Naive thymus-derived CD8-positive, alpha-beta T cell (primary cell): ENCODE data around the gene IL20RB. TPM values are rescaled to one million over a fixed set of nuclear protein-coding genes. Genes with fewer than 3 reads are reported as not detected.

Experiments used
- ATAC-seq, 2 donors: fragments of 150-1000 bp; cut with Tn5 transposase in 1 of 2; sonication (Bioruptor Pico), chemical (Tn5 transposase) in 1 of 2; 1 replicate in 1 of 2; 2 replicates in 1 of 2; pipeline ENCODE4 v1.10.0; 2021; ENCODE audit warnings: mild to moderate bottlenecking in 2 of 2, moderate library complexity in 2 of 2
- POLR2A ChIA-PET: fragments of 350-600 bp; sonication (Branson Sonifier 250); formaldehyde crosslinking; loops from one replicate; lab custom pipeline; 2021; ENCODE audit warnings: antibody characterized with exemption; lab: Charles Lee
- DNase-seq, 10 donors: peaks; one replicate each; pipeline versions ENCODE4 v3.0.0 to v3.0.0-alpha.2; 2020 to 2022
- H3K27ac Mint-ChIP-seq, 10 donors: one replicate each; pipeline ENCODE4 v1.8.0; 2020 to 2022; ENCODE audit warnings: mild to moderate bottlenecking in 10 of 10, mixed read lengths in 10 of 10, moderate library complexity in 4 of 10, inconsistent platforms in 1 of 10
- H3K27me3 Mint-ChIP-seq, 5 donors: one replicate each; pipeline ENCODE4 v1.8.0; 2021 to 2022; ENCODE audit warnings: mixed read lengths in 5 of 5
- H3K36me3 Mint-ChIP-seq, 3 donors: one replicate each; pipeline ENCODE4 v1.8.0; 2020 to 2022; ENCODE audit warnings: mixed read lengths in 3 of 3, mild to moderate bottlenecking in 2 of 3, inconsistent platforms in 1 of 3
- H3K4me1 Mint-ChIP-seq, 4 donors: one replicate each; pipeline ENCODE4 v1.8.0; 2021 to 2022; ENCODE audit warnings: mixed read lengths in 4 of 4
- H3K4me3 Mint-ChIP-seq, 10 donors: one replicate each; pipeline ENCODE4 v1.8.0; 2020 to 2022; ENCODE audit warnings: mild to moderate bottlenecking in 10 of 10, mixed read lengths in 10 of 10, moderate library complexity in 6 of 10, inconsistent platforms in 1 of 10
- H3K9me3 Mint-ChIP-seq, 9 donors: one replicate each; pipeline ENCODE4 v1.8.0; 2020 to 2022; ENCODE audit warnings: mixed read lengths in 9 of 9, mild to moderate bottlenecking in 3 of 9, inconsistent platforms in 1 of 9, moderate library complexity in 1 of 9
- polyA plus RNA-seq, 3 donors: library from polyadenylated mRNA; unstranded; fragments of 300-500 nt; fragmentation: Illumina TruSeq; gene quantifications; one replicate each; pipeline ENCODE4 v1.2.3, GENCODE V29; 2021
- total RNA-seq, 8 experiments: library from RNA in 2 of 8; stranded (reverse) in 2 of 8; gene quantifications; one replicate each; pipeline ENCODE4 v1.2.3 and lab custom pipeline; 2021 to 2026

The IL20RB gene
- total and polyA plus RNA-seq, 5 experiments from 2014 or later = 0.68 to 3.9 (median 3.6) TPM; not detected in 2

DNA sequence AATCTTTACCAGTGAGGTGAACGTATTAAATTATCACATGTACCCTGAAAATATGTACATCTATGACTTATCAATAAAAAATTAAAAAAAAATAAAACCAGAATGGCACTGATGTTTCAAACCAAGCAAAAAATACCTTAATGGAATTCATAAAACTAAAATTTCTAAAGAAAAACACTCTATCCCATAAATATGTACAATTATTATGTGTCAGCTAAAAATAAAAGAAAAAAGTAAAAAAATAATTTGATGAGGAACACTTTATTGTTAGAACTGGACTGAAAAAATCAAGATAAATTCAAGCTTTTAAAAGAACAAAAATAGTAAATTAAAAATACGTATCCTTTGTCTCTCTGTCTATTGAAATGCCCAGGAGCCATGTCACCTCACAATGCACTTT lies 63.1 kb downstream of the IL20RB start:
- H3K4me3 Mint-ChIP-seq = no peak overlapping the region
- POLR2A ChIA-PET = no interaction called here

DNA sequence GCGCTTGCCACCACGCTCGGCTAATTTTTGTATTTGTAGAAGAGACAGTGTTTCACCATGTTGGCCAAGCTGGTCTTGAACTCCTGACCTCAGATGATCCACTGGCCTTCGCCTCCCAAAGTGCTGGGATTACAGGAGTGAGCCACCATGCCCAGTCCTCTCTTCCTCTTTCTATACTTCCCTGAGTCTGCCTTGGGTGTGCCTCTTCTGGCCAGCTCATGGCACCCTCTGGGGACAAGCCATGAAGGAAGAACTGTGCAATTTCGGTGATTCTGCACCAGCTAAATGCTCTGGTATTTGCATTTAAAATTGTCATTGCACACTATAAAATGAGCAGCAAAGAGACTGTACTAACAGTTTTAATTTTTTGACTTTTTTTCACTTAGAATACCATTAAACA lies 66.6 kb downstream of the IL20RB start:
- Mint-ChIP-seq H3K27me3 (peaks cover 2 to 24% (median 5%) of the 10 kb centered on the region in 5 donors), H3K4me1 (peaks cover 0 to 3% (median 0%) of the 10 kb centered on the region in 4 donors), H3K27ac (no peak overlapping the region), H3K4me3 (no peak overlapping the region), H3K9me3 (no peaks in the 10 kb centered on the region), H3K36me3 (no peaks in the 10 kb centered on the region)
- POLR2A ChIA-PET = no interaction called here
- ATAC-seq (no peak), DNase-seq (no peak)

More for the DNA sequence above, 63.1 kb downstream of the IL20RB start:
- Mint-ChIP-seq H3K27me3 (peaks cover 2 to 24% (median 5%) of the 10 kb centered on the region in 5 donors), H3K4me1 (peaks cover 0 to 3% (median 0%) of the 10 kb centered on the region in 4 donors), H3K36me3 (no peaks in the 10 kb centered on the region), H3K9me3 (no peaks in the 10 kb centered on the region), H3K27ac (no peak overlapping the region)
- no peak for DNase-seq
- ATAC-seq = no peak

DNA sequence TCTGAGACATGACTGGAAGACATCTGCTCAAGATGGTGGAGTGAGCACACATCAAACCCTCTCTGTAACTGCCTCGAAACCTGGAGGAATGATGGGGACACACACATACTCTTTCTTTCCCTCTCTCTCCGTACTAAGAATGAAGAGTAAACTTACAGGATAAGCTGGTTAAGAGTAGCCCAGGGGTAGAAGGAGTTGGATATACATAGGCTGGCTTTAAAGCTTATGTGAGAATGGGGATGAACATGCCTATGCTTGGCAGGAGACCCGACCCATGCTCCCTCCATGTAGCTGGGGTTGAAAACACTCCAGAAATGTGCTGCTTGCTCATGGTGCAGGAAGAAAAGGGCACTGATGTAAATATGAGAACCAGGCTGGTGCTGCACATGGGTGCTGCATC lies 68.9 kb downstream of the IL20RB start:
- POLR2A ChIA-PET = no interaction called here
- no peak overlapping the region for H3K4me3 Mint-ChIP-seq
- H3K27ac Mint-ChIP-seq = no peak overlapping the region
- peaks cover 0 to 3% (median 0%) of the 10 kb centered on the region in 4 donors for H3K4me1 Mint-ChIP-seq
- H3K36me3 Mint-ChIP-seq = no peaks in the 10 kb centered on the region
- no peak for DNase-seq
- no peaks in the 10 kb centered on the region for H3K9me3 Mint-ChIP-seq
- no peak for ATAC-seq
- peaks cover 3 to 21% (median 9%) of the 10 kb centered on the region in 5 donors for H3K27me3 Mint-ChIP-seq

DNA sequence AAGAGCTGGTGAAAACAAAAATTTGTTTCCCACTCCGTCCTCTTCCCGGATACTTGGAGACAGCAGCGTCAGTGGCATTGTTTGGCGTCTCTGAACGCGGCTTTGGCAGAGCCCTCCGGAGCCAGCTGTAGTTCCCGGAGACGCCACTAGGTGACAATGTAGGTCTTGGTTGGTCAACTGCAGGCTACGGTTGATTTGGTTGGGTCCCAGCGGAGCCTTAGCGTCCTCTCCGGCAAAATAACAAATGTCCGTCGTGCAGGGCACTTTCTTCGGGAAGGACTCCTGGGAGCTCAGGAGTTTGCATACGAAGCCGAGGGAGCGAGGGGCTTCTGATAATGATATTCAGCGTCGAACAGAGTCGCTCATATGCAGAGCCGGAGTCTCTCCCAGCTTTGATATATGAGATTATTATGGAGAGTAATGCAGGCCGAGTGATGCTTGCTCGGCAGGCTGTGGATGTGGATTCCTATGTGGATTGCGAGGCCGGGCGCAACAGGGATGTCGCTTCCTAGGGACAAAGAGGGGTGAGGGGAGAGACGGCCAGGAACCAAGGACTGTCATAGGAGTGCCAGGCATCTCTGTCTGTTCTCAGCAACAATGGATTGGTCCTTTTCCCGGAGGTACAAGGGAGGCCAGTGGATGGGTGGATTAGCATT lies 74.8 kb downstream of the IL20RB start:
- ATAC-seq = peak; percentile 68 to 82
- H3K27ac Mint-ChIP-seq = peak overlapping the region in 2 of 10 donors; percentile 4 to 51
- H3K9me3 Mint-ChIP-seq = no peaks in the 10 kb centered on the region
- peaks cover 6 to 10% (median 9%) of the 10 kb centered on the region in 4 donors for H3K4me1 Mint-ChIP-seq
- POLR2A ChIA-PET = no interaction called here
- DNase-seq = peak; percentile 51 to 85 (median 64)
- peak overlapping the region; percentile 60 to 84 (median 79) for H3K4me3 Mint-ChIP-seq
- peaks cover 12 to 28% (median 23%) of the 10 kb centered on the region in 5 donors for H3K27me3 Mint-ChIP-seq
- no peaks in the 10 kb centered on the region for H3K36me3 Mint-ChIP-seq

DNA sequence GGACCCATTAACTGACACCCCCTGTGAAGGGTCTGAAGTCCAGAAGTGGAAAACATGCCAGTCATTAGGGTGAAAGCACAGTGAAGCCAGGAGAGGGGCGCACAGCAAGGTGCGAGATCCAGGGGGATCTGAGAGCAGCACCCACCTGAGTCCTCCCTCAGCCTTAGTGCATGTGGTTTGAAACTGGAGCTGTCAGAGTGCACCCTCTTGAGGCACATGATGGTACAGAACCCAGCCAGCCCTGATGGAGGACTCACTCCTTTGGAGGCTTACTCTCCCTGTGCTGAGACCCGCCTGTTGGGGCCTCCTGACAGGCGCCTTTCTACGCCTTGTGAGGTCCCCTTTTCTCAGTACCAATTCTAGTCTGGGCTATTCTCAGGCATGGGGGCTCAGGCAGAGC lies 77.8 kb downstream of the IL20RB start:
- H3K36me3 Mint-ChIP-seq = no peaks in the 10 kb centered on the region
- peaks cover 10 to 26% (median 18%) of the 10 kb centered on the region in 5 donors for H3K27me3 Mint-ChIP-seq
- no peak for DNase-seq
- peaks cover 6 to 10% (median 9%) of the 10 kb centered on the region in 4 donors for H3K4me1 Mint-ChIP-seq
- ATAC-seq = no peak
- POLR2A ChIA-PET = no interaction called here
- H3K27ac Mint-ChIP-seq = no peak overlapping the region
- no peak overlapping the region for H3K4me3 Mint-ChIP-seq
- no peaks in the 10 kb centered on the region for H3K9me3 Mint-ChIP-seq

DNA sequence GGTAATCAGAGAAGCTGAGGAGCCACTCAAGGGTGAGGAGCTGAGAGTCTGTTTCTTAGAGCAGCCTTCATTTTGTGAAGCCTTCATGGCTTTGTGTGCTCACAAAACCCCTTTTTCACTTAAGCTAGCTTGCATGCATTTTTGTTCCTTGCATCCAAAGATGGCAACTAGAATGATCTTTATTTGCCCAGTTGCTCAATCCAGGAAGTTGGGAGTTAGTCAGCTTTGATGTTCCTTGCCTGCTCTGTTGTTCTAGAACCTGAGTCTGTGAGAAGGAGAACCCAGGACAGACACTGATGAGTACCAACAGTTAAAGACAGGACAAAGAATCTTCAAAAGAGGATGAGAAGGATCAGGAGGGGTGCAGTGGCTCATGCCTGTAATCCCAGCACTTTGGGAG lies 81.8 kb downstream of the IL20RB start:
- Mint-ChIP-seq H3K4me1 (no peaks in the 10 kb centered on the region), H3K9me3 (no peaks in the 10 kb centered on the region), H3K27me3 (peaks cover 0 to 8% (median 6%) of the 10 kb centered on the region in 5 donors), H3K4me3 (no peak overlapping the region), H3K36me3 (no peaks in the 10 kb centered on the region), H3K27ac (no peak overlapping the region)
- DNase-seq = no peak
- POLR2A ChIA-PET = no interaction called here
- no peak for ATAC-seq

DNA sequence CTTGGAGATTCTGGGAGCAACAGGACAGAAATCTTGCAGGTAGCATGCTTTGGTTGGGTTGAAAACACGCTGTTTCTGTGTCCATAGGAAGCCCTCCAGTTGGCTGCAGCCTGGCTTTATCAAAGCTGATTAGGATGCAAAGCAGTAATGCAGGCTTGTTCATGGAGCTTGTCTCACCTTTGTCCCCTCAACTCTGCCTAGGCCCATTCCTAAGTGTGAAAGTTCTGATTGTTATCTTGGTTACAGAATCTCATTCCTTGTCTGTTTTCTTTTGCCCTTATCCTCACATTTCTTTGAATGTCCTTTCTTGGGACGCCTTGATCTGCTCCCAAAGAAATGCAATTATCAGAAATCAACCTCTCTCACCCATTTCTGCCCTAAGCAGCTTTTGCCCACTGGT lies 83.5 kb downstream of the IL20RB start:
- Mint-ChIP-seq H3K9me3 (no peaks in the 10 kb centered on the region), H3K36me3 (no peaks in the 10 kb centered on the region), H3K27ac (no peak overlapping the region), H3K27me3 (peaks cover 0 to 16% (median 5%) of the 10 kb centered on the region in 5 donors), H3K4me3 (no peak overlapping the region), H3K4me1 (no peaks in the 10 kb centered on the region)
- ATAC-seq (no peak), DNase-seq (no peak)
- POLR2A ChIA-PET = no interaction called here

DNA sequence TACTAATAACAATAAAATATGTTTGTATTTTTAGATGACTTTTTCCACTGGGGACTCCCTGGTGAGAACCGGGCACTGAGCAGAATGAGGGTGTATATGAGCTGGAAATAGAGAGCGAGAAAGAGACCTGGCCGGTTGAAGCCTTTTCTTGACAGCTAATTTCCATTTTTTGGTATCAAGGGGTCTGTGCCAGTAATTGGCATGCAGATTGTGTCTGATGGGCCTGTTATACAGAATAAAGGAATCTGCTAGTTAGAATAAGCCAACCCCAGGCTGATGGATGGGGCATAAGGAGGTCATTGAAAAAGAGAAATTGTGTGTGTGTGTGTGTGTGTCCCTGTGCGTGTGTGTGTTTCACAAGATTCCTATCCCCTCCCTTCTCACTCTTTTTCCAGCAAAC lies 83.9 kb downstream of the IL20RB start:
- Mint-ChIP-seq H3K27me3 (peaks cover 0 to 20% (median 5%) of the 10 kb centered on the region in 5 donors), H3K9me3 (no peaks in the 10 kb centered on the region), H3K4me1 (no peaks in the 10 kb centered on the region), H3K36me3 (no peaks in the 10 kb centered on the region), H3K27ac (no peak overlapping the region), H3K4me3 (no peak overlapping the region)
- DNase-seq (no peak), ATAC-seq (no peak)
- POLR2A ChIA-PET = no interaction called here

DNA sequence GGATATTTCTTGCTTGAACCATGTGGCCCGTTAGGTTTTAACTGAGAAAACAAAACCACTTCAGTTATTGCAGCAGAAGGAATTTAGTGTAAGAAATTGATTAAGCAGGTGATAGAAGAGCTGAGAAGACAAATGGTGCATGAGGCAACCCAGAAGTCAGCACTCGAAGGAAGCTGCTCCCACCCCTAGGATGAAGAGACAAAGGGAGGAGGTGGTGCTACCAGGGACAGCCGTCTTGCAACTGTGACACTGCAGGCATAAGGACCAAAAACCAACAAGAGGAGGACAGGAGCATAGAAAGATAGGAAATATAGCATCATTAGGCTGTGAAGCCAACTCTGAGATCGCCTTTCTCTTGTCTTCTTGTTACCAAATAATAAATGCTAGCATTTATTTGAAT lies 89.0 kb downstream of the IL20RB start:
- no peak overlapping the region for H3K27ac Mint-ChIP-seq
- ATAC-seq = no peak
- no peaks in the 10 kb centered on the region for H3K4me1 Mint-ChIP-seq
- H3K27me3 Mint-ChIP-seq = peaks cover 1 to 29% (median 12%) of the 10 kb centered on the region in 5 donors
- no peak for DNase-seq
- H3K9me3 Mint-ChIP-seq = peaks cover 0 to 2% (median 0%) of the 10 kb centered on the region in 9 donors
- H3K4me3 Mint-ChIP-seq = no peak overlapping the region
- POLR2A ChIA-PET = no interaction called here
- no peaks in the 10 kb centered on the region for H3K36me3 Mint-ChIP-seq

DNA sequence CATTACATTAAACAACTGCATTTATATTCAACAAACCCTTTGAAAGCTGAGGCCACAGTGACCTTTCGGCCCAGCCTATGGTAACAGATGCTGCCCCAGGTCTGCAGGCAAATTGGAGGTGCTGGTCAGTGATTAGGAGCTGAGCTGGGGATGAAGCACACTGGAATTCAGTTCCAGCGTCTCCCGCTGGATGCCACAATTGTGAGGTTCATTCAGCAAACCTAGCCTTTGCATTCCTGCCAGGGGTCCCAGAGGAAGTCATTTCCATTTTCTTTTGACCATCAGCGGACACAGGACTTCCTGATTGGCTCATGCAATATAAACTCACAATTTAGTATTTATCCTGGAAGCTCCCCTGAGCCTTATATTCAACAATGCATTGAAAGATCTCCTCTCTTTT lies 89.5 kb downstream of the IL20RB start:
- POLR2A ChIA-PET = no interaction called here
- H3K4me1 Mint-ChIP-seq = no peaks in the 10 kb centered on the region

DNA sequence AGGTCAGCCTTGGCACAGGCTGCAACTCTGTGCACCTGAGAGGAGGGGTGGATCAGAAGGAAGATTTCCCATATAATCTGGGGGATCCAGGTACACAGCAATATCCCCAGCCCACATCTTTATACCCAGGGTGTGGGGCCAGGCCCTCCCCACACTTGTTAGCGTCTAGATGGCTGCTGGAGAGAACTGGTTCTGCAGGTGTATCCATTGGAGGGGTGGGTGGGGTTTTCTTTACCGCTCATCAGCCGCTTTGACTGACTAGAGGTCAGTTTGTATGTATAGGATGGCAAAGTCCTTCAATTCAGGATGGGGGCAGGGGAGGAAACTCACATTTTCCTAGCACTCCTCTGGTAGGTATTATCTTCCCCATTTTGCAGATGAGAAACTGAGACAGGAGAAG lies 92.5 kb downstream of the IL20RB start:
- Mint-ChIP-seq H3K27ac (no peak overlapping the region), H3K27me3 (peaks cover 3 to 19% (median 8%) of the 10 kb centered on the region in 5 donors), H3K9me3 (peaks cover 0 to 2% (median 0%) of the 10 kb centered on the region in 9 donors), H3K4me3 (no peak overlapping the region), H3K4me1 (no peaks in the 10 kb centered on the region), H3K36me3 (no peaks in the 10 kb centered on the region)
- POLR2A ChIA-PET = no interaction called here
- no peak for ATAC-seq
- no peak for DNase-seq

More for the DNA sequence above, 89.5 kb downstream of the IL20RB start:
- no peak for DNase-seq
- no peak overlapping the region for H3K27ac Mint-ChIP-seq
- H3K9me3 Mint-ChIP-seq = peaks cover 0 to 2% (median 0%) of the 10 kb centered on the region in 9 donors
- H3K27me3 Mint-ChIP-seq = peaks cover 2 to 29% (median 12%) of the 10 kb centered on the region in 5 donors
- H3K4me3 Mint-ChIP-seq = no peak overlapping the region
- ATAC-seq = no peak
- no peaks in the 10 kb centered on the region for H3K36me3 Mint-ChIP-seq

DNA sequence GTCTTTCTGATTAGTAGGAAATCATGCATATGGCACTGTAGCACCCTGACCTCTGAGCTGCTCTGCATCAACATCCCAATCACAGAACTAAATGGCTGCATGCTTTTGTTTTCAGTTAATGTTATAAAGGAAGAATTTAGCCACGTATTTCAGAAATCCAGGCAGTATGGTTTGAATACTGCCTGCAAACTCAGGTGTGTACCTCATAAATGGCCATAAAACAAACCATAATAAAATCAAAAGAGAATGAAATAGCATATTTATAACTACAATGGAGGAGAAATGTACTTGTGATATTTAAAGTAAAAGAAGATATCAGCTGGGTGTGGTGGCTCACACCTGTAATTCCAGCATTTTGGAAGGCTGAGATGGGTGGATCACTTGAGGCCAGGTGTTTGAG lies 94.5 kb downstream of the IL20RB start:
- no peak for DNase-seq
- no peak for ATAC-seq
- POLR2A ChIA-PET = no interaction called here
- no peak overlapping the region for H3K4me3 Mint-ChIP-seq
- H3K4me1 Mint-ChIP-seq = no peaks in the 10 kb centered on the region
- no peak overlapping the region for H3K27ac Mint-ChIP-seq
- peaks cover 6 to 20% (median 12%) of the 10 kb centered on the region in 5 donors for H3K27me3 Mint-ChIP-seq
- no peaks in the 10 kb centered on the region for H3K36me3 Mint-ChIP-seq
- H3K9me3 Mint-ChIP-seq = peaks cover 0 to 2% (median 0%) of the 10 kb centered on the region in 9 donors
